Type B pancreatic cell (in vitro differentiated cells): ENCODE results near the gene CLCF1. TPM values are rescaled to one million over a fixed set of nuclear protein-coding genes. Genes with fewer than 3 reads are reported as not detected.

Experiments
- DNase-seq: peaks from one replicate; pipeline ENCODE4 v3.0.0; 2021; ENCODE audit warnings: mixed read lengths; ENCODE audit not compliant: unreplicated experiment; ENCODE audit errors: extremely low spot score
- H3K27ac Mint-ChIP-seq: 2 replicates; pipeline ENCODE4 v1.8.0; 2021; ENCODE audit warnings: mild to moderate bottlenecking, mixed read lengths
- H3K27me3 Mint-ChIP-seq: 2 replicates; pipeline ENCODE4 v1.8.0; 2021; ENCODE audit warnings: mixed read lengths
- H3K36me3 Mint-ChIP-seq: 2 replicates; pipeline ENCODE4 v1.8.0; 2021; ENCODE audit warnings: mixed read lengths
- H3K4me1 Mint-ChIP-seq: one replicate; pipeline ENCODE4 v1.8.0; 2021; ENCODE audit warnings: mixed read lengths; ENCODE audit not compliant: unreplicated experiment
- H3K4me3 Mint-ChIP-seq: 2 replicates; pipeline ENCODE4 v1.8.0; 2021; ENCODE audit warnings: mild to moderate bottlenecking, mixed read lengths
- H3K9me3 Mint-ChIP-seq: 2 replicates; pipeline ENCODE4 v1.8.0; 2021; ENCODE audit warnings: mixed read lengths
- CTCF ChIP-seq: fragments of 200-600 bp; sonication (generic); conservative IDR thresholded peaks from 2 replicates; pipeline ENCODE4 v1.5.0; 2021; ENCODE audit warnings: antibody characterized with exemption, mild to moderate bottlenecking
- total RNA-seq: library from RNA; stranded (reverse); gene quantifications from 2 replicates; pipeline ENCODE4 v1.2.1, GENCODE V29; 2021; ENCODE audit warnings: low replicate concordance

CLCF1 gene
- total RNA-seq, 1 donor from 2014 or later = 3.2 TPM

DNA sequence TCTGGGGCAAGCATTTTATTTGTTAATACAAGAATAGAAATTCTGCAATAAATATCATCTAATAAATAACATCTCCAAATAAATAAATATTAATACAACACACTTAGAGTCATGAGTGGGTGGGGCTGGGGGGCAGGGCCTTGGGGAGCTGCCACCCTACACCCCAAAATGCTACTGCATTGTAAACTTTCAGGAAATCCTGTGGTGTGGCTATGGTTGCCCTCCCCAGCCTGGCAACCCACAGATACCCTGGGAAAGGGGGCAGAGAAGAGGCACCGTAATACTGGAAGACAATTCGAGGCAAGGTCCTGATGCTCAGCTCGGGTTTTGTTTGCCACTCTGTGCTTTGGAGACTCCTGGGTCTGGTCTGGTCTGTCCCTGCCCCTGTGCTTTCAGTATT, 9.2 kb downstream of the CLCF1 start:
- peaks cover 11% of the 10 kb centered on the region for H3K4me1 Mint-ChIP-seq
- H3K36me3 Mint-ChIP-seq = peaks cover 10% of the 10 kb centered on the region
- no peaks in the 10 kb centered on the region for H3K9me3 Mint-ChIP-seq
- no peak for TF ChIP-seq CTCF
- no peak overlapping the region for H3K27ac Mint-ChIP-seq
- no peak for DNase-seq
- H3K27me3 Mint-ChIP-seq = no peaks in the 10 kb centered on the region
- H3K4me3 Mint-ChIP-seq = no peak overlapping the region

GRCh38 chr11:67357831-67358670, 15.3 kb downstream of the CLCF1 start:
- Mint-ChIP-seq H3K27ac (no peak overlapping the region), H3K4me3 (no peak overlapping the region), H3K36me3 (peaks cover 5% of the 10 kb centered on the region), H3K9me3 (no peaks in the 10 kb centered on the region), H3K27me3 (no peaks in the 10 kb centered on the region), H3K4me1 (peaks cover 24% of the 10 kb centered on the region)
- DNase-seq = no peak
- no peak for TF ChIP-seq CTCF

- Mint-ChIP-seq H3K4me1 (peaks cover 24% of the 10 kb centered on the region), H3K4me3 (peak overlapping the region; percentile 73), H3K27me3 (no peaks in the 10 kb centered on the region)
Measured at GRCh38 chr11:67356864-67357561, 16.4 kb downstream of the CLCF1 start.

GRCh38 chr11:67356387-67356863, 17.0 kb downstream of the CLCF1 start:
- no peak for DNase-seq
- H3K9me3 Mint-ChIP-seq = no peaks in the 10 kb centered on the region
- peaks cover 25% of the 10 kb centered on the region for H3K4me1 Mint-ChIP-seq
- peak overlapping the region; percentile 73 for H3K4me3 Mint-ChIP-seq
- H3K27me3 Mint-ChIP-seq = no peaks in the 10 kb centered on the region
- peak overlapping the region; percentile 74 for H3K27ac Mint-ChIP-seq
- no peaks in the 10 kb centered on the region for H3K36me3 Mint-ChIP-seq
- no peak for TF ChIP-seq CTCF

More at GRCh38 chr11:67356864-67357561, 16.4 kb downstream of the CLCF1 start:
- Mint-ChIP-seq H3K9me3 (no peaks in the 10 kb centered on the region), H3K36me3 (no peaks in the 10 kb centered on the region), H3K27ac (peak overlapping the region; percentile 74)
- DNase-seq = no peak
- peak; percentile 95 for TF ChIP-seq CTCF

- Mint-ChIP-seq H3K27ac (no peak overlapping the region), H3K4me1 (peaks cover 30% of the 10 kb centered on the region), H3K36me3 (no peaks in the 10 kb centered on the region), H3K27me3 (no peaks in the 10 kb centered on the region), H3K4me3 (no peak overlapping the region), H3K9me3 (no peaks in the 10 kb centered on the region)
- no peak for DNase-seq
- no peak for TF ChIP-seq CTCF
Measured at GRCh38 chr11:67355794-67356386, 17.5 kb downstream of the CLCF1 start.
